Naive thymus-derived CD4-positive, alpha-beta T cell (primary cell): ENCODE measurements around the gene NPTXR. TPM values are rescaled to one million over a fixed set of nuclear protein-coding genes. Genes with fewer than 3 reads are reported as not detected.
"Not testable (repeated sequence)": the region's sequence is repeated elsewhere in the genome, so short reads cannot be mapped to it uniquely, and the experiment has no call there.

Source experiments
- ATAC-seq: fragments of 150-1000 bp; cut with Tn5 transposase; 2 replicates; pipeline ENCODE4 v1.10.0; 2021; ENCODE audit warnings: mild to moderate bottlenecking, moderate library complexity
- CTCF ChIA-PET: fragments of 350-600 bp; sonication (Branson Sonifier 250); formaldehyde crosslinking; loops from one replicate; lab custom pipeline; 2021; ENCODE audit warnings: antibody characterized with exemption; lab: Charles Lee
- POLR2A ChIA-PET: fragments of 350-600 bp; sonication (Branson Sonifier 250); formaldehyde crosslinking; loops from one replicate; lab custom pipeline; 2021; ENCODE audit warnings: antibody characterized with exemption, inconsistent platforms; lab: Charles Lee
- DNase-seq, 9 donors: peaks; one replicate each; pipeline versions ENCODE4 v3.0.0 to v3.0.0-alpha.2; 2020 to 2022; ENCODE audit warnings: mixed read lengths in 1 of 9
- H3K27ac ChIP-seq: one replicate; pipeline ENCODE4 v1.7.0; 2013; ENCODE audit warnings: mild to moderate bottlenecking, low read depth, low read length, moderate library complexity
- H3K27me3 ChIP-seq, 2 donors: one replicate each; pipeline ENCODE4 v1.7.0; 2013; ENCODE audit warnings: low read length in 2 of 2, mild to moderate bottlenecking in 2 of 2, moderate library complexity in 2 of 2; ENCODE audit not compliant: control insufficient read depth in 2 of 2, insufficient read depth in 2 of 2
- H3K36me3 ChIP-seq, 3 experiments: 1 replicate in 2 of 3; 2 replicates in 1 of 3; pipeline ENCODE4 v1.7.0; 2013; ENCODE audit warnings: low read length in 3 of 3, mild to moderate bottlenecking in 3 of 3, moderate library complexity in 1 of 3; ENCODE audit not compliant: insufficient read depth in 3 of 3, control insufficient read depth in 2 of 3
- H3K4me1 ChIP-seq, 2 donors: one replicate each; pipeline ENCODE4 v1.7.0; 2013; ENCODE audit warnings: low read length in 2 of 2, mild to moderate bottlenecking in 2 of 2, moderate library complexity in 1 of 2; ENCODE audit not compliant: control insufficient read depth in 2 of 2, insufficient read depth in 2 of 2
- H3K4me3 ChIP-seq: 2 replicates; pipeline ENCODE4 v1.7.0; 2013; ENCODE audit warnings: mild to moderate bottlenecking, low read length
- H3K9me3 ChIP-seq, 3 experiments: 1 replicate in 2 of 3; 2 replicates in 1 of 3; pipeline ENCODE4 v1.7.0; 2013; ENCODE audit warnings: low read length in 3 of 3; ENCODE audit not compliant: control insufficient read depth in 2 of 3
- H3K27ac Mint-ChIP-seq, 9 donors: one replicate each; pipeline ENCODE4 v1.8.0; 2020 to 2022; ENCODE audit warnings: mixed read lengths in 9 of 9, mild to moderate bottlenecking in 8 of 9, moderate library complexity in 5 of 9, inconsistent platforms in 2 of 9
- H3K27me3 Mint-ChIP-seq, 5 donors: one replicate each; pipeline ENCODE4 v1.8.0; 2021 to 2022; ENCODE audit warnings: mixed read lengths in 5 of 5, mild to moderate bottlenecking in 1 of 5
- H3K36me3 Mint-ChIP-seq, 5 donors: one replicate each; pipeline ENCODE4 v1.8.0; 2020 to 2022; ENCODE audit warnings: mixed read lengths in 5 of 5, mild to moderate bottlenecking in 3 of 5, inconsistent platforms in 1 of 5
- H3K4me1 Mint-ChIP-seq, 7 donors: one replicate each; pipeline ENCODE4 v1.8.0; 2020 to 2022; ENCODE audit warnings: mixed read lengths in 7 of 7, mild to moderate bottlenecking in 3 of 7, inconsistent platforms in 1 of 7
- H3K4me3 Mint-ChIP-seq, 10 donors: one replicate each; pipeline ENCODE4 v1.8.0; 2020 to 2022; ENCODE audit warnings: mild to moderate bottlenecking in 10 of 10, mixed read lengths in 10 of 10, moderate library complexity in 6 of 10, inconsistent platforms in 2 of 10
- H3K9me3 Mint-ChIP-seq, 11 donors: one replicate each; pipeline ENCODE4 v1.8.0; 2020 to 2022; ENCODE audit warnings: mixed read lengths in 11 of 11, mild to moderate bottlenecking in 4 of 11, inconsistent platforms in 1 of 11, moderate library complexity in 1 of 11
- intact Hi-C, 2 donors: fragments of 100-400 bp; cut with micrococcal nuclease; formaldehyde crosslinking; loops; one replicate each; pipeline ENCODE4 v1.15.1; 2023
- polyA plus RNA-seq, 2 donors: library from polyadenylated mRNA; unstranded; fragments of 300-500 nt; fragmentation: Illumina TruSeq; gene quantifications; one replicate each; pipeline ENCODE4 v1.2.3, GENCODE V29; 2021
- total RNA-seq, 6 experiments: library from RNA in 5 of 6; stranded (reverse) in 5 of 6; gene quantifications; 1 replicate in 5 of 6; 2 replicates in 1 of 6; pipeline ENCODE4 v1.2.3 and lab custom pipeline; 2021 to 2026

NPTXR gene
- total and polyA plus RNA-seq, 7 experiments from 2014 or later = 0.85 to 12.9 (median 4.4) TPM

GRCh38 chr22:38860283-38861169, 16.7 kb upstream of the NPTXR start:
- DNase-seq (no peak), ATAC-seq (no peak)
- no peaks in the 10 kb centered on the region for H3K27me3 ChIP-seq
- H3K4me3 Mint-ChIP-seq = no peak overlapping the region
- CTCF ChIA-PET = no interaction called here
- no peak overlapping the region for H3K27ac ChIP-seq
- no peaks in the 10 kb centered on the region for H3K36me3 Mint-ChIP-seq
- peaks cover 0 to 14% (median 0%) of the 10 kb centered on the region in 3 experiments for H3K36me3 ChIP-seq
- H3K4me1 Mint-ChIP-seq = peaks cover 0 to 12% (median 5%) of the 10 kb centered on the region in 7 donors
- no peaks in the 10 kb centered on the region for H3K4me1 ChIP-seq
- H3K27me3 Mint-ChIP-seq = peaks cover 0 to 16% (median 0%) of the 10 kb centered on the region in 5 donors
- no peaks in the 10 kb centered on the region for H3K9me3 ChIP-seq
- no peak overlapping the region for H3K4me3 ChIP-seq
- peak overlapping the region in 1 of 9 donors; percentile 55 for H3K27ac Mint-ChIP-seq
- POLR2A ChIA-PET = no interaction called here
- intact Hi-C loops = no loop called here
- H3K9me3 Mint-ChIP-seq = no peaks in the 10 kb centered on the region

- H3K36me3 Mint-ChIP-seq = no peaks in the 10 kb centered on the region
- peaks cover 0 to 7% (median 0%) of the 10 kb centered on the region in 3 experiments for H3K36me3 ChIP-seq
- DNase-seq = no peak
- no peak overlapping the region for H3K4me3 Mint-ChIP-seq
- intact Hi-C loops = no loop called here
- H3K27me3 ChIP-seq = no peaks in the 10 kb centered on the region
- H3K9me3 Mint-ChIP-seq = no peaks in the 10 kb centered on the region
- no peaks in the 10 kb centered on the region for H3K9me3 ChIP-seq
- no peak overlapping the region for H3K27ac ChIP-seq
- no peak overlapping the region for H3K4me3 ChIP-seq
- peaks cover 0 to 18% (median 0%) of the 10 kb centered on the region in 5 donors for H3K27me3 Mint-ChIP-seq
- H3K27ac Mint-ChIP-seq = peak overlapping the region in 1 of 9 donors; percentile 28
- no peaks in the 10 kb centered on the region for H3K4me1 ChIP-seq
- peak; percentile 28 for ATAC-seq
- H3K4me1 Mint-ChIP-seq = peaks cover 0 to 12% (median 5%) of the 10 kb centered on the region in 7 donors
- ChIA-PET CTCF (interaction anchor here (1.7 kb wide), 1 partner anchor 10 kb away, joined by 6 read pairs; no protein-coding TSS in a partner anchor), POLR2A (no interaction called here)
These were observed 15.9 kb upstream of the NPTXR start for GRCh38 chr22:38859581-38860282.

- H3K27ac Mint-ChIP-seq = no peak overlapping the region
- Histone ChIP-seq H3K27me3 (no peaks in the 10 kb centered on the region), H3K36me3 (no peaks in the 10 kb centered on the region), H3K27ac (no peak overlapping the region), H3K4me3 (no peak overlapping the region), H3K4me1 (no peaks in the 10 kb centered on the region), H3K9me3 (no peaks in the 10 kb centered on the region)
- ATAC-seq (no peak), DNase-seq (no peak)
- ChIA-PET POLR2A (no interaction called here), CTCF (interaction anchor here (1.0 to 1.7 kb wide), 2 partner anchors 11 to 89 kb away, joined by 3 to 6 read pairs; no protein-coding TSS in a partner anchor)
- peaks cover 0 to 21% (median 0%) of the 10 kb centered on the region in 5 donors for H3K27me3 Mint-ChIP-seq
- H3K4me3 Mint-ChIP-seq = no peak overlapping the region
- H3K36me3 Mint-ChIP-seq = no peaks in the 10 kb centered on the region
- peaks cover 0 to 7% (median 0%) of the 10 kb centered on the region in 7 donors for H3K4me1 Mint-ChIP-seq
- no peaks in the 10 kb centered on the region for H3K9me3 Mint-ChIP-seq
- intact Hi-C loops = no loop called here
These were observed 14.7 kb upstream of the NPTXR start for GRCh38 chr22:38858492-38858891.

DNA sequence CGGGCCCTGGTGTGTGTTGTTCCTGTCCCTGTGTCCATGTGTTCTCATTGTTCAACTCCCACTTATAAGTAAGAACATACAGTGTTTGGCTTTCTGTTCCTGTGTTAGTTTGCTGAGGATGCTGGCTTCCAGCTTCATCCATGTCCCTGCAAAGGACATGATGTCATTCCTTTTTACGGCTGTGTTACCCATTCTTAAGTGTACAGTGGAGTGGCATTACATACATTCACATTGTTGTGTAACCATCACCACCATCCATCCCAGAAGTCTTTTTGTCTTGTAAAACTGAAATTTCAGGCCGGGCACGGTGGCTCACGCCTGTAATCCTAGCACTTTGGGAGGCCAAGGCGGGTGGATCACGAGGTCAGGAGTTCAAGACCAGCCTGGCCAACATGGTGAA, 10.6 kb upstream of the NPTXR start:
- H3K36me3 Mint-ChIP-seq, H3K4me1 ChIP-seq, H3K4me3 ChIP-seq, H3K4me1 Mint-ChIP-seq, H3K27ac ChIP-seq, H3K27ac Mint-ChIP-seq, H3K9me3 Mint-ChIP-seq, ATAC-seq, H3K36me3 ChIP-seq, H3K27me3 ChIP-seq, DNase-seq, H3K9me3 ChIP-seq, intact Hi-C loops, H3K4me3 Mint-ChIP-seq: not testable (repeated sequence)
- ChIA-PET CTCF (interaction anchor here (2.0 kb wide), 1 partner anchor 16 kb away, joined by 6 read pairs; no protein-coding TSS in a partner anchor), POLR2A (interaction anchor here (1.2 kb wide), 1 partner anchor 103 kb away, joined by 4 read pairs; no protein-coding TSS in a partner anchor)
- H3K27me3 Mint-ChIP-seq = peaks cover 0 to 36% (median 0%) of the 10 kb centered on the region in 5 donors

DNA sequence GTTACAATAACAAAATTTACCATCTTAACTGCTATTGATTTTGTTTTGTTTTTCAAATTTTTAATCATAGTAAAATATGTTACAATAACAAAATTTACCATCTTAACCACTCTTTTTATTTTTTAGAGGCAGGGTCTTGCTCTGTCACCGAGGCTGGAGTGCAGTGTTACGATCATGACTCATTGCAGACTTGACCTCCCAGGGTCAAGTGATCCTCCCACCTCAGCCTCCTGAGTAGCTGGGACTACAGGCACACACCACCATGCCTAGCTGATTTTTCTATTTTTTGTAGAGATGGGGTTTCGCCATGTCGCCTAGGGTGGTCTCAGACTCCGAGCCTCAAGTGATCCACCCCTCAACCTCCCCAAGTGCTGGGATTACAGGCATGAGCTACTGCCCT, 10.1 kb upstream of the NPTXR start:
- ATAC-seq, H3K27me3 ChIP-seq, H3K9me3 ChIP-seq, H3K4me1 ChIP-seq, H3K4me3 ChIP-seq, H3K9me3 Mint-ChIP-seq, H3K36me3 Mint-ChIP-seq, H3K27ac ChIP-seq, intact Hi-C loops, H3K4me3 Mint-ChIP-seq, H3K4me1 Mint-ChIP-seq, H3K27ac Mint-ChIP-seq, DNase-seq, H3K36me3 ChIP-seq: not testable (repeated sequence)
- CTCF ChIA-PET = interaction anchor here (2.0 kb wide), 1 partner anchor 16 kb away, joined by 6 read pairs; no protein-coding TSS in a partner anchor
- H3K27me3 Mint-ChIP-seq = peaks cover 0 to 38% (median 0%) of the 10 kb centered on the region in 5 donors
- POLR2A ChIA-PET = interaction anchor here (1.2 kb wide), 1 partner anchor 102 kb away, joined by 4 read pairs; no protein-coding TSS in a partner anchor

DNA sequence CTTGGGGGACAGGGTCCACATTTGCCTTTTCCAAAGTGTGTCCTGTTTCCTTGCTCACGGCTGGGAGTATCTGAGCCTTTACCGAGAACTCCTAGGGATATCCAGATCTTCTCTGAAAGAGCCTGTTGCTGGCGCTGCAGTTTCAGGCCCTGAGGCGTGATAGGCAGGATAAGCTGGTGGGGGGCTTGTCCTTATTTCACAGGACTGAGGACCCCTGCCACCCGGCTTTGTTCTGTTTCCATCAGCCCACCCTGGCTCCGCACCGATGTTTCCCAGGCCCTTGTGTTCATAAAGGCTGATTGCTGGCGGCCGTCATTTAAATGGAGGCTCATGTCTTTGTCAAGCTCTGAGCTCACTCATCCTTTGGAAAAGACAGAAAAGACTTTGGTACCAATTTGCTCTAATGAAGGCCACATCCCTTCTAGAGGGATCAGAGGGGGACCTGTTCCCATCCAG, 9.4 kb upstream of the NPTXR start:
- ChIA-PET POLR2A (interaction anchor here (1.2 kb wide), 1 partner anchor 102 kb away, joined by 4 read pairs; no protein-coding TSS in a partner anchor), CTCF (no interaction called here)
- intact Hi-C loops = no loop called here
- H3K27me3 Mint-ChIP-seq = peaks cover 0 to 40% (median 0%) of the 10 kb centered on the region in 5 donors
- no peaks in the 10 kb centered on the region for H3K36me3 Mint-ChIP-seq
- H3K4me3 Mint-ChIP-seq = no peak overlapping the region
- no peak overlapping the region for H3K27ac ChIP-seq
- no peaks in the 10 kb centered on the region for H3K4me1 ChIP-seq
- no peaks in the 10 kb centered on the region for H3K36me3 ChIP-seq
- H3K4me1 Mint-ChIP-seq = no peaks in the 10 kb centered on the region
- ATAC-seq (no peak), DNase-seq (no peak)
- no peak overlapping the region for H3K4me3 ChIP-seq
- H3K27ac Mint-ChIP-seq = no peak overlapping the region
- H3K9me3 Mint-ChIP-seq = no peaks in the 10 kb centered on the region
- no peaks in the 10 kb centered on the region for H3K9me3 ChIP-seq
- H3K27me3 ChIP-seq = no peaks in the 10 kb centered on the region
